Stimulated activated CD4-positive, alpha-beta T cell treated with anti-CD3 and anti-CD28 coated beads, Interleukin-2, amount 100 ng/mL, for 4 hours (primary cell): ENCODE results near the gene SEC24C.
A peak's percentile ranks its signal among the peaks of the same experiment; 100 is the strongest.
"Not testable (repeated sequence)": the region's sequence is repeated elsewhere in the genome, so short reads cannot be mapped to it uniquely, and the experiment has no call there.

Source experiments
- DNase-seq: peaks from one replicate; pipeline ENCODE4 v3.0.0-alpha.2; 2020; ENCODE audit warnings: low read depth

The SEC24C gene

DNA sequence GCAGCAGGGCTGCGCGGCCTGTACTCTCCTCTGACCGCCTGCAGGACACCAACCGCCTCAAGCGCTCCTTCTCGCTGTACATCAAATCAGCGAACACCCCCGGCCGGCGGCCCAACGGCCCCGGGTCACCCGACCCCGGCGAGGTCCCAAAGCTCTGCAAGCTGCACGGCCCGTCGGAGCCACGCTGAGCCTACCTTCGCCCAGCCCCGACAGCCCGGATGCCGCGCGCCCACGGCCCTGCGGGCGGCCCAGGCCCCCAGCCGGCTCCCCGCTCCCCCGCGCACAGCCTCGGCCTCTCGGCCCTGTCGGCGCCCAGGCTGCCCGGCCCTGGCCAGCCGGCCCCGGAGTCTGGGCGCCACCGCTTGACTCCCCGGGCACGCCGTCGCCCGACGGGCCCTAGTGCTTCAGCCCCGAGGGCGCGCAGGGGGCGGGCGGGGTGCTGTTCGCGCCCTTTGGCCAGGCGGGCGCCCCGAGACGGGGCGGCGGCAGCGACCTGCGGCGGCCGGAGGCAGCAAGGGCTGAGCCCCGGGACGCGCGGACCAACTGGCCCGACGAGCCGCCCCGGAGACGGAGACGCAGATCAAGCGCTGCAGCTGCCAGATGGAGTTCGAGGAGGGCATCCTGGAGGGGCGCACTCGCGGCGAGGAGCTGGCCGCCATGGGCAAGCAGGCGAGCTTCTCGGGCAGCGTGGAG lies 11.1 kb upstream of the SEC24C start:
- no peak for DNase-seq

- DNase-seq: no peak
Observed at GRCh38 chr10:73734028-73734720, 10.0 kb upstream of the SEC24C start.

DNA sequence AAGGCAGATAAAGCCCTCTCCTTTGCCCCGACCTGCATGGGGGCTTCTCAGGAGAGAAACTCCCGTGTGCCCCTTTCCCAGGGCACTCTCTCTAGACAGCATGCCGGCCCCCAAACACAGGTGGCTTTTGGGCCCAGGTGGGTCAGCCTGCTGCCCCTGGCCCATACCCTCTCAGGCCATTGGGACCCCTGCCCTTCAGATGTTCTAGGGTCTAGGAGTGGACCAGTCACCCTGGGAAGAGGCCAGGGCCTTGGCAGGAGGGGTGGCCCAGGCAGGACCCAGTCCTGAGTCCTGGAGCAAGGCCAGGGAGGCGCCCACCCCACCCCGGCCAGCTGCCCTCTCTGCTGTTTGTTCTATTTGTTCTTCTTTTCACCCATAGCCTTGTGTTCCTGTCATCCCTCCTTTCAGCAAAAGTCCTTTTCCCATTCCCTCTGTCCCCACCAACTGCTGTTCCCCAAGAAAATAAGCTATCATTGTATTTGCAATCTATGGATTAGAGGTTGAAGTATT lies 9.3 kb upstream of the SEC24C start:
- DNase-seq: no peak

DNA sequence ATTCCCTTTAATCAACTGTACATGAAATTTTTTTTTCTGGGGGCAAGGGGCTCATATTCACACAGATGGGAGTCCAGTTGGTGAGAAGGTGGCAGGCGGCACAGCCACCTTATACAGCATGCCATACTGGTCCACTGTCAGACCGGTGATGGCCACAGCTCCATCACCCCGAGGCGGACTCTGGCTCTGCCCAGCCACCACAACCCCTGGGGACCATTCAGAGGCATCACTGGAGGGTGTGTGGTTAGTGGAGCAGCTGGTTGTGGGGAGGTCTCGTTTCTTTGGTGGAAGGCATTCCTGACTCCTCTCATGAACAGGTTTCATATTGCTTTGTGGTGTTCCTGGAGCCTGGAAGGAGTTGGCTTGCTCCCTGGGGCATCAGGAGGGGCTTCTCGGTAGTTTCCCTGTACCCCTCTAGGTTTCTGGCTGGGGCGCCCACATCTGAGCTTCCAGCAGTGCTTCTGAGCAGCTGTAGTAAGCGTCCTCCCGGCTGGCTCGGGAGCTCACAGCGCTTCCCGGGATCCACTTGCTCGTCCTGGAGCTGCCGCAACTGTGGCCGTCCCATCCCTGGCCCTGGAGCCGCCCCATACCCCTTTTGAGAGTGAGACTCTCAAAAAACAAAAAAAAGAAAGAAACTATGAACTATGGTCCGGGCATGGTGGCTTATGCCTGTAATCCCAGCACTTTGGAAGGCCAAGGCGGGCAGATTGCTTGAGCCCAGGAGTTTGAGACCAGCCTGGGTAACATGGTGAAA lies 3.5 kb upstream of the SEC24C start:
- not testable (repeated sequence) for DNase-seq

GRCh38 chr10:73742454-73742734 lies 1.8 kb upstream of the SEC24C start:
- no peak for DNase-seq

DNA sequence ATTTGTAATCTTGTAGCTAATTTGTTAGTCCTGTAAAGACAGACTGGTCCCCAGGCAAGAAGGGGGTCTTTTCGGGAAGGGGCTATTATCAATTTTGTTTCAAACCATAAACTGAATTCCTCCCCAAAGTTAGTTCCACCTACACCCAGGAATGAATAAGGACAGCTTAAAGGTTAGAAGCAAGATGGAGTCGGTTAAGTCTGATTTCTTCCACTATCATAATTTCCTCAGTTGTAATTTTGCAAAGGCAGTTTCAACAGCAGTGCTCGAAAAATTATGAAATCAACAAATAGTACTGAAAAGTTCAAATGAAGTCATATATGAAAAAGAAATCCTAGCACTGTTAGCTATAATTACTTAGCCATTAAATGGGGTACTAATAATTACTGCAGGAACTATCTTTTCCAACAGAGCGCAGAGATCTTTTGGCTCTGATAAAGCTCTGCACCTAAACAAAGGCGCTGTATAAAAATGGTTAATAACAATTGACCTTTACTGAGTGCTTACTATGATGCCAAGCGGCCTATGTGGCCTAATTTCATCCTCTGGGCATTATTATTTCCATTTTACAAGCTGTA lies 756 bp upstream of the SEC24C start:
- no peak for DNase-seq

- DNase-seq: peak; percentile 31
Observed at GRCh38 chr10:73744664-73744975, 448 bp downstream of the SEC24C start.

DNA sequence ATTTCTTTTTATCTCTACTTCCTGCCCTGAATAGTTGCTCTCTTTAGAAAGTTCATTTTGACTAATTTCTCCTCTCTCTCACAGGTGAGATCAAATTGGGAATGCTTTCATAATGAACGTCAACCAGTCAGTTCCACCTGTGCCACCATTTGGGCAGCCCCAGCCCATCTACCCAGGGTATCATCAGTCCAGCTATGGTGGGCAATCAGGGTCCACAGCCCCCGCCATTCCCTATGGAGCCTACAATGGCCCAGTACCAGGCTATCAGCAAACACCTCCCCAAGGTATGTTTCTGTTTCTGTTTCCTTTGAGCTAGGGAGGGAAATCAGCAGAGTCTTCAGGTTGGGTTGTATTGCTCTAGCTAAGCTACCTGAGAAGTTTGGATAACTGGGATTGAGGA lies 2.5 kb downstream of the SEC24C start:
- no peak for DNase-seq

- DNase-seq: no peak
Observed at GRCh38 chr10:73750819-73751218, 6.6 kb downstream of the SEC24C start.

- DNase-seq: no peak
Observed at GRCh38 chr10:73756183-73756582, 12.0 kb downstream of the SEC24C start.

- no peak for DNase-seq
Observed at GRCh38 chr10:73758704-73759511, 14.7 kb downstream of the SEC24C start.

- peak; percentile 8 for DNase-seq
Observed at GRCh38 chr10:73759512-73760115, 15.4 kb downstream of the SEC24C start.

DNA sequence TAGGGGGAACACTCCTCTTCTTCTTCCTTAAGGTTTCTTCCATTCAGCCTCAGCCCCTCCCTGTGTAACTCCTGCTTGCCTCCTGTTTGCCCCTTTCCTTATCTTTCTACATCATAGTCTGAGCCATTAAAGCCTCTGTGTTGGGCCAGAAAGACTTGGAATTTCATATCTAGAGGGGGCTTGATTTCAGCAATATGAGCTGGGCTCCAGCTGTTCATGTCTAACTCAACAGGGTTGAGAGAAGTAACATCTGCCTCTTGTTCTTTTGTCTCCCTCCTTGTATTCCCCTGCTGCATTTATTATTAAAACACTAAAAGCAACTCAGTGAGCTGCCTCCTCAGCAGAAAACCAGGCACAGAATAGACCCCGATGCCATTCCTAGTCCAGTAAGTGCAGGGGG lies 17.6 kb downstream of the SEC24C start:
- no peak for DNase-seq

GRCh38 chr10:73762915-73763314 lies 18.7 kb downstream of the SEC24C start:
- no peak for DNase-seq

DNA sequence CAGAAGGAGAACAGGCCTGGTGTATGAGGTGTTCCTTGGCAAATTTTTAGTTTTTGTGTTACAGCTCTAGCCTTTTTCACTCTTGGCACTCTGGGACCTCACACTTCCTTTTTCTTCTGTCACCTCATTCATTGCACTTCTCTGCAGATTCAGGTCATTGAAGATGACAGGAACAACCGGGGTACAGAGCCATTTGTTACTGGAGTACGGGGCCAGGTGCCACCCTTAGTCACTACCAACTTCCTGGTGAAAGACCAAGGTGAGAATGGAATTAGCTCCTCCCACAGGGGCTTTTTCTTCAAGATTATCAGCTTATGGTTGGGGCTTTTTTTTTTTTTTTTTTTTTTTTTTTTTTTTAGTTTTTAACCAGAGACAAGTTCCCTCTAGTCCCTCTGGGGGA lies 19.2 kb downstream of the SEC24C start:
- DNase-seq: no peak

GRCh38 chr10:73765066-73765465 lies 20.9 kb downstream of the SEC24C start:
- no peak for DNase-seq

GRCh38 chr10:73768881-73769280 lies 24.7 kb downstream of the SEC24C start:
- DNase-seq: peak; percentile 55

- no peak for DNase-seq
Observed at GRCh38 chr10:73769396-73769795, 25.2 kb downstream of the SEC24C start.

- peak; percentile 60 for DNase-seq
Observed at GRCh38 chr10:73771722-73772280, 27.6 kb downstream of the SEC24C start.

DNA sequence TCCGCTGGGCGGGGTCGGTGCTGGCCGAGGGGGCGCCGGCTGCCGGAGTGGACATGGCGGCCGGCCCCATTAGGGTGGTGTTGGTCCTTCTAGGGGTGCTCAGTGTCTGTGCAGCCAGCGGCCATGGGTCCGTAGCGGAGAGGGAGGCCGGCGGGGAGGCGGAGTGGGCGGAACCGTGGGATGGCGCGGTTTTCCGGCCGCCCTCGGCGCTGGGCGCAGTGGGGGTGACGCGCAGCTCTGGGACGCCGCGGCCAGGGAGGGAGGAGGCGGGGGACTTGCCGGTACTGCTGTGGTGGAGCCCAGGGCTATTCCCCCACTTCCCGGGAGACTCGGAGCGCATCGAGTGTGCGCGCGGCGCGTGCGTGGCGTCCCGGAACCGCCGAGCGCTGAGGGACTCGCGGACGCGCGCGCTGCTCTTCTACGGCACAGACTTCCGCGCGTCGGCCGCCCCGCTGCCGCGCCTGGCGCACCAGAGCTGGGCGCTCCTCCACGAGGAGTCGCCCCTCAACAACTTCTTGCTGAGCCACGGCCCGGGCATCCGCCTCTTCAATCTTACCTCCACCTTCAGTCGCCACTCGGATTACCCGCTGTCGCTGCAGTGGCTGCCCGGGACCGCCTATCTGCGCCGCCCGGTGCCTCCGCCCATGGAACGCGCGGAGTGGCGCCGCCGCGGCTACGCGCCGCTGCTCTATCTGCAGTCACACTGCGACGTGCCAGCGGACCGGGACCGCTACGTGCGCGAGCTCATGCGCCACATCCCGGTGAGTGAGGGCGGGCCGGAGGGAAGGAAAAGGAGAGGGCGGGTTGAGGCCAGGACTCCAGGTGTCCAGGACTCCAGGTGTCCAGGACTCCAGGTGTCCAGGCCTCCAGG lies 28.3 kb downstream of the SEC24C start:
- peak; percentile 69 for DNase-seq
